Measurements from ENCODE around the gene ECE1.

ECE1 gene

GRCh38 chr1:21255284-21255942 lies 34.9 kb downstream of the ECE1 start:
- in situ Hi-C loops (cut with MboI; ENCODE audit: low sequenced_read_pairs): no loop called here

- in situ Hi-C loops (cut with MboI; ENCODE audit: low sequenced_read_pairs): no loop called here
These were observed 35.8 kb downstream of the ECE1 start for GRCh38 chr1:21254335-21254951.

GRCh38 chr1:21251773-21252471 lies 38.3 kb downstream of the ECE1 start:
- in situ Hi-C loops (cut with MboI; ENCODE audit: low sequenced_read_pairs): no loop called here

- in situ Hi-C loops (cut with MboI; ENCODE audit: low sequenced_read_pairs): loop anchor here (25.0 kb wide), 2 partner anchors 712 to 1162 kb away; no protein-coding TSS in a partner anchor
These were observed 40.2 kb downstream of the ECE1 start for GRCh38 chr1:21249940-21250493.

- in situ Hi-C loops (cut with MboI; ENCODE audit: low sequenced_read_pairs): loop anchor here (25.0 kb wide), 2 partner anchors 714 to 1164 kb away; no protein-coding TSS in a partner anchor
These were observed 42.2 kb downstream of the ECE1 start for GRCh38 chr1:21247892-21248715.

- in situ Hi-C loops (cut with MboI; ENCODE audit: low sequenced_read_pairs): loop anchor here (25.0 kb wide), 2 partner anchors 715 to 1165 kb away; no protein-coding TSS in a partner anchor
These were observed 43.2 kb downstream of the ECE1 start for GRCh38 chr1:21246905-21247642.

GRCh38 chr1:21245688-21246229 lies 44.5 kb downstream of the ECE1 start:
- in situ Hi-C loops (cut with MboI; ENCODE audit: low sequenced_read_pairs): loop anchor here (25.0 kb wide), 2 partner anchors 717 to 1167 kb away; no protein-coding TSS in a partner anchor

GRCh38 chr1:21244986-21245687 lies 45.1 kb downstream of the ECE1 start:
- in situ Hi-C loops (cut with MboI; ENCODE audit: low sequenced_read_pairs): loop anchor here (25.0 kb wide), 2 partner anchors 717 to 1167 kb away; no protein-coding TSS in a partner anchor

- in situ Hi-C loops (cut with MboI; ENCODE audit: low sequenced_read_pairs): loop anchor here (25.0 kb wide), 2 partner anchors 718 to 1168 kb away; no protein-coding TSS in a partner anchor
These were observed 46.1 kb downstream of the ECE1 start for GRCh38 chr1:21244154-21244553.

- in situ Hi-C loops (cut with MboI; ENCODE audit: low sequenced_read_pairs): loop anchor here (25.0 kb wide), 2 partner anchors 719 to 1169 kb away; no protein-coding TSS in a partner anchor
These were observed 47.4 kb downstream of the ECE1 start for GRCh38 chr1:21242846-21243245.

GRCh38 chr1:21241771-21242581 lies 48.3 kb downstream of the ECE1 start:
- in situ Hi-C loops (cut with MboI; ENCODE audit: low sequenced_read_pairs): loop anchor here (25.0 kb wide), 2 partner anchors 720 to 1170 kb away; no protein-coding TSS in a partner anchor

- in situ Hi-C loops (cut with MboI; ENCODE audit: low sequenced_read_pairs): loop anchor here (25.0 kb wide), 2 partner anchors 722 to 1172 kb away; no protein-coding TSS in a partner anchor
These were observed 49.6 kb downstream of the ECE1 start for GRCh38 chr1:21240706-21241105.

GRCh38 chr1:21239221-21239620 lies 51.0 kb downstream of the ECE1 start:
- in situ Hi-C loops (cut with MboI; ENCODE audit: low sequenced_read_pairs): loop anchor here (10.0 to 25.0 kb wide), 3 partner anchors 126 to 1173 kb away; no protein-coding TSS in a partner anchor

- in situ Hi-C loops (cut with MboI; ENCODE audit: low sequenced_read_pairs): loop anchor here (10.0 to 25.0 kb wide), 3 partner anchors 127 to 1174 kb away; no protein-coding TSS in a partner anchor
These were observed 52.0 kb downstream of the ECE1 start for GRCh38 chr1:21238141-21238800.

- in situ Hi-C loops (cut with MboI; ENCODE audit: low sequenced_read_pairs): loop anchor here (10.0 to 25.0 kb wide), 3 partner anchors 127 to 1175 kb away; no protein-coding TSS in a partner anchor
These were observed 52.7 kb downstream of the ECE1 start for GRCh38 chr1:21237446-21238088.

GRCh38 chr1:21236178-21236577 lies 54.1 kb downstream of the ECE1 start:
- in situ Hi-C loops (cut with MboI; ENCODE audit: low sequenced_read_pairs): loop anchor here (10.0 to 25.0 kb wide), 3 partner anchors 129 to 1176 kb away; no protein-coding TSS in a partner anchor

Measured in HL-60/S4 treated with retinoic acid at 250 ng/mL for 4 days and 3 days (cell line).